Activated CD4-positive, CD25-positive, alpha-beta regulatory T cell treated with anti-CD3 and anti-CD28 coated beads, Interleukin-2, amount 50 U/mL, for 72 hours (primary cell): ENCODE results near the gene ITPK1.

ENCODE experiments used
- DNase-seq: peaks from one replicate; pipeline ENCODE4 v3.0.0; 2021

The ITPK1 gene

DNA sequence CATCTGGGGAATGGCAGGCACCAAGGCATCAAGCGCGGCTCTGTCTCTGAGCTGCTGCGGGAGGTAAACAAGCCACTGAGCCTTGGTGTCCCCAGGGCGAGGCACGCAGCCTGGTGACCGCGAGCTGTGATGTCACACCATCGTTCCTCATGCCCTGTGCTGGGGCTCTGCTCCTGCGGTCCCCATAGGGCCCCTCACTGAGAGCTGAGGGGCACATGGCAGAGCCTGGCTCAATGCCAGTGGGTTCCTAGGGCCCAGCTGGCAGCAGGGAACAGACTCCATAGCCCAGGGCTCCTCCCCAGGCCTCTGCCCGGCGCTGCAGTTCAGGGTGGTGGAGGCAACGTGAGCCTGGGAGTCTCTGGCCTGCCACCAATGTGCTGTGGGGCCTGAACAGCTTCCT lies 170.2 kb downstream of the ITPK1 start:
- DNase-seq: no peak

DNA sequence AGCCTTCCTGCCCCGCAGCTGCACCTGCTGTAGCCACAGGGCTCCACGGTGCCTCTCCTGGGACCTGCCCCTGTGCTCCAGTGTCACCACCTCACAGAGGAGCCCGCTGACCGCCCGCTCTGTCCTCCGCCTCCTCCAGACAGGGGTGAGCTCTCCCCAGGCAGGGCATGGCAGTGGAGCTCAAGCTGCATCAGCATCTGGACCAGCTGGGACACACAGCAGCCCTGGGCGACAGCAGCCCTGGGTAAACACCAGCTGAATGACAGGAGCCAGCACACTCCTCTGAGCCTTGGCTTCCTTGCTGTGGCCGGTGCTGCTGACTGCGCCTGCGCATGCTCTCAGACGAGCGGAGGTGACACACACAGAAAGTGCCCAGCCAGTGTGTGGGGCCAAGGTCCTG lies 170.7 kb downstream of the ITPK1 start:
- DNase-seq: no peak

- no peak for DNase-seq
Measured at GRCh38 chr14:92943855-92944570, 171.7 kb downstream of the ITPK1 start.

GRCh38 chr14:92942976-92943710 lies 172.6 kb downstream of the ITPK1 start:
- DNase-seq: no peak

GRCh38 chr14:92942576-92942975 lies 173.1 kb downstream of the ITPK1 start:
- DNase-seq: no peak

GRCh38 chr14:92942136-92942535 lies 173.6 kb downstream of the ITPK1 start:
- DNase-seq: no peak

DNA sequence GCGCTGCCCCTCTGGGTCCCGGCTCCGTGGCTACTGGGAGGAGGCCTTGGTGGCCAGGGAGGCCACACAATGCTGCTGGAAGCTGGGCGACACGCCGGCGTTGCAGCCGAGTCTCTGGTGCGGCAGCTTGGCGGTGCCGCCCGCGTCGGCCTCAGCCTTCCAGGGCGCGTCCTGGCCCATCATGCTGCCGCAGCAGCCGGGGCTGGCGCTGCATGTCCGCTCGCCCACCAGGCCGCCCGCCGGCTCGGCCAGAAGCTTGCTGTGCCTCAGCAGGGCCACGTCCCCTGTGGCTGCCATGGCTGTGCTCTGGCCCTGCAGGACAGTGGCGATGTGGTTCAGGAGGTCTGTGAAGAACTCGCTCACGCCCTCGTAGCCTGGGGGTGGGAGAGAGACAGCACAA lies 174.2 kb downstream of the ITPK1 start:
- DNase-seq: no peak

DNA sequence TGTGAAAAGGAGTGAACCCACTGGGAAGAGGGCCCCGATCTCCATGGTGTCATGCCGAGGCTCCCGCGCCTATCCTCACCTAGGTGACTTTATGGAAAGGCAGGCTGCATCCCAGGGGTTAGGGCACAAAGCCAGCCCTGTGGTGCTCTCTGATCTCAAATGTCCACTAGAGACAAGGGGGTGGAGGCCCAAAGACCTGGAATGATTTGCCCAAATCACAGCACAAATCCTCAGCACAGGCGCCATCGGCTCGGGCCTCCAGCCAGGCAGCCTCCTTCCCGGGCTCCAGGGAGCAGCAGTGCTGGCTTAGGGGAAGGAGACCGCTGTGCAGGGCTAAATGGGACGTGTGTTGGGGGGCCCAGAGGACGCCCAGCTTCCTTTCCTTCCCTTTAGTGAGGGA lies 175.2 kb downstream of the ITPK1 start:
- DNase-seq: no peak

- DNase-seq: no peak
Measured at GRCh38 chr14:92939699-92940098, 176.0 kb downstream of the ITPK1 start.

DNA sequence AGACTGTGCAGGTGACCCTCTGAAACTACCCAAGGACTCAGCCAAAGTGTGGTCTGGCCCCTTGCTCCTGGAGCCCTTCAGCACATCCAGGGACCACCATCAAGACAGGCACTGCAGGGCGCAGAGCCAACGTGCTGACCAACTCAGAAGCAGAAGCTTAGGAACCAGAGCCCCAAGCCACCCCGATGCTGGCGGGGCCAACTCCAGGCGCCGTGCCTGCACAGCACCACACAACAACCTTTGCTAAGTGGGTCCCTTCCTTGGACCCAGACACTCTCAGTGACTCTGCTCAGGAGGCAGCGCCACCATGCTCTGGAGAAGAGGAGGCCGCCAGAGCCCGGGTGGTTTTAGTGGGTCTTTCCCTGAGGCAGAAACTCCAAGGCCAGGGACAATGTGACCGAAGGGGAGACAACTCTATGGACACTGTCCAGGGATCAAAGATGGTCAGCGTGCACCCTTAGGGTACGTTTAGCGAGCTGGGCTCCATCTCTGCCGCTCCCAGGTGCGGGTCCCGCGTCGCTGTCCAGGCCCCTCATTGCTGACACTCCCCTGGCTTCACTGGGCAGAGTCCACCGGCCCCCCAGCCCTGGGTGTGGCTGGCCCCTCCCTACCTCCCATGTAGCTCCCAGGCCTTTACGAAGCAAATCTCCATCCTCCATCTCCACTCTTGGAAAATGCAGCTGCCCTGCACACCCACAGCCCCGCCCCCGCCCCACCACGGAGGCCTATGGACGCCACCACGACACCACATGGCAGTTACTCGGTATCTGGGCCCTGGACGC lies 176.6 kb downstream of the ITPK1 start:
- DNase-seq: no peak

- DNase-seq: no peak
Measured at GRCh38 chr14:92938235-92938875, 177.4 kb downstream of the ITPK1 start.

GRCh38 chr14:92937051-92937937 lies 178.4 kb downstream of the ITPK1 start:
- DNase-seq: no peak

GRCh38 chr14:92936085-92936484 lies 179.6 kb downstream of the ITPK1 start:
- no peak for DNase-seq

- DNase-seq: no peak
Measured at GRCh38 chr14:92935446-92935845, 180.3 kb downstream of the ITPK1 start.

- no peak for DNase-seq
Measured at GRCh38 chr14:92934196-92935085, 181.3 kb downstream of the ITPK1 start.

DNA sequence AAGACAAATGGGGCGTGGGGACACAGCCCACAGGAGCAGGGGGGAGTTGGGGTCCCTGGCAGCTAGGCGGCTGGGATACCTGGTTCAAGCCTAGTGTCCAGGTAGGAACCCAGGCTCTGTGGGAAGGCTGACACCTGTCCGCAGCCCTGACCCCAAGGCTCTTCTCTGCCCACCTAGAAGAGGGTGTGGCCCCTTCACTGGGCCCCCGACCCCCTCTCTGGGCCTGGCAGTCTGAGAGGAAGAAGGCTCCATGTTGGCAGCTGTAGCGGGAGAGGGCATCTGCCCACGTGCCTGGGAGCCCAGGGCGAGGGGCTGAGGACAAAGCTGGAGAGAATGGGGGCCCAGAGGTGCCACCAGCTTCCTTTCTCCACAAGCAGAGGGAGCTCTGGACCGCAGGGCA lies 182.2 kb downstream of the ITPK1 start:
- DNase-seq: no peak

- DNase-seq: no peak
Measured at GRCh38 chr14:92932448-92933395, 183.0 kb downstream of the ITPK1 start.

- DNase-seq: no peak
Measured at GRCh38 chr14:92931681-92932447, 183.9 kb downstream of the ITPK1 start.
